GM12878 (cell line): ENCODE results near the gene FKBP4. TPM values are rescaled to one million over a fixed set of nuclear protein-coding genes. Genes with fewer than 3 reads are reported as not detected.

Source experiments
- ZNF592 ChIP-seq: fragments of 450-650 bp; IDR thresholded peaks from 2 replicates; pipeline ENCODE4 v1.6.1; 2017; ENCODE audit warnings: mild to moderate bottlenecking, moderate library complexity
- ZNF687 ChIP-seq: fragments of 450-650 bp; IDR thresholded peaks from 2 replicates; pipeline ENCODE4 v1.6.1; 2017; ENCODE audit warnings: mild to moderate bottlenecking, moderate library complexity
- polyA plus RNA-seq, 11 experiments: library from polyadenylated mRNA; depleted of rRNA in 4 of 11; unstranded in 6 of 11; stranded (reverse) in 5 of 11; fragments of >200 nt; fragmentation: Nextera tagmentation in 4 of 11; fragmentation: Illumina TruSeq in 1 of 11; extraction: Ambion mirVana in 4 of 11; extraction: Trizol in 1 of 11; gene quantifications; 1 replicate in 1 of 11; 2 replicates in 10 of 11; pipeline versions ENCODE4 v1.2.1 to v1.2.3, GENCODE V29; 2011 to 2016; ENCODE audit warnings: inconsistent platforms in 2 of 11, missing spikeins in 2 of 11, low read depth in 1 of 11
- total RNA-seq, 4 experiments: library from RNA; depleted of rRNA in 3 of 4; stranded (reverse); fragments of >200 nt in 3 of 4; fragmentation: Illumina TruSeq in 1 of 4; extraction: Trizol in 1 of 4; gene quantifications; 2 replicates each; pipeline versions ENCODE4 v1.2.1 to v1.2.3, GENCODE V29; 2013 to 2021
- TF ChIP-seq, protein P1 (sequence below): fragments of 150-350 bp; IDR thresholded peaks from 2 replicates; pipeline ENCODE4 v1.6.1; 2016; ENCODE audit warnings: low read depth, low read length

Gene FKBP4
- total and polyA plus RNA-seq, 10 of the 15 experiments (the other 5 are each of a cell fraction or from before 2014, with no cell fraction given) = 8.9 to 90.0 (median 45.4) TPM

DNA sequence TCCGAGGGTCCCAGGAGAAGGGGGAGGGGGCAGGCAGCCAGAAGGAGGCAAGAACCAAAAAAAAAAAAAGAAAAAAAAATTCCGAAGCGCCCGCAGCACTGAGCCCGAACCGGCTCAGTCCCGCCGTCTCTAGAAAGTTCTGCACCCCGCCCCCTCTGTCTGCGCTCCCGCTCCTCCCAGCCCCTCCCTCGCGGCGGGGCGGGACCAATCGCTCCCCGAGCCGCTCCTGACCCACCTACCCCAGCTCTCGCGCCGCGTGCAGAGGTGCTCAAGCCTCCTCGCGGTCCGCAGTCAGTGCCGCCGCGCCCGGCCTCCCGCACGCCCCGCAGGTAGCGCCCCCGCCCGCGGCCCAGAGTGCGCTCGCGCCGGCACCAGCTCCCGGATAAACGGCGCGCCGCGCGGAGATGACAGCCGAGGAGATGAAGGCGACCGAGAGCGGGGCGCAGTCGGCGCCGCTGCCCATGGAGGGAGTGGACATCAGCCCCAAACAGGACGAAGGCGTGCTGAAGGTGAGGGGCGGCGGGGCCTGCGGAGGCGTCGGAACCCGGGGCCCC lies at the start of gene FKBP4 (continued):
- TF ChIP-seq ZNF592 = 0 out of 2 replicates have a peak, but pooled peaks have one; percentile 34
- peak; percentile 70; the same call in 1 of the 2 replicates for TF ChIP-seq ZNF687
- TF ChIP-seq, protein P1, sequence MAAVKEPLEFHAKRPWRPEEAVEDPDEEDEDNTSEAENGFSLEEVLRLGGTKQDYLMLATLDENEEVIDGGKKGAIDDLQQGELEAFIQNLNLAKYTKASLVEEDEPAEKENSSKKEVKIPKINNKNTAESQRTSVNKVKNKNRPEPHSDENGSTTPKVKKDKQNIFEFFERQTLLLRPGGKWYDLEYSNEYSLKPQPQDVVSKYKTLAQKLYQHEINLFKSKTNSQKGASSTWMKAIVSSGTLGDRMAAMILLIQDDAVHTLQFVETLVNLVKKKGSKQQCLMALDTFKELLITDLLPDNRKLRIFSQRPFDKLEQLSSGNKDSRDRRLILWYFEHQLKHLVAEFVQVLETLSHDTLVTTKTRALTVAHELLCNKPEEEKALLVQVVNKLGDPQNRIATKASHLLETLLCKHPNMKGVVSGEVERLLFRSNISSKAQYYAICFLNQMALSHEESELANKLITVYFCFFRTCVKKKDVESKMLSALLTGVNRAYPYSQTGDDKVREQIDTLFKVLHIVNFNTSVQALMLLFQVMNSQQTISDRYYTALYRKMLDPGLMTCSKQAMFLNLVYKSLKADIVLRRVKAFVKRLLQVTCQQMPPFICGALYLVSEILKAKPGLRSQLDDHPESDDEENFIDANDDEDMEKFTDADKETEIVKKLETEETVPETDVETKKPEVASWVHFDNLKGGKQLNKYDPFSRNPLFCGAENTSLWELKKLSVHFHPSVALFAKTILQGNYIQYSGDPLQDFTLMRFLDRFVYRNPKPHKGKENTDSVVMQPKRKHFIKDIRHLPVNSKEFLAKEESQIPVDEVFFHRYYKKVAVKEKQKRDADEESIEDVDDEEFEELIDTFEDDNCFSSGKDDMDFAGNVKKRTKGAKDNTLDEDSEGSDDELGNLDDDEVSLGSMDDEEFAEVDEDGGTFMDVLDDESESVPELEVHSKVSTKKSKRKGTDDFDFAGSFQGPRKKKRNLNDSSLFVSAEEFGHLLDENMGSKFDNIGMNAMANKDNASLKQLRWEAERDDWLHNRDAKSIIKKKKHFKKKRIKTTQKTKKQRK = no peak
